ENCODE measurements around the gene PRIMA1.

PRIMA1 gene

DNA sequence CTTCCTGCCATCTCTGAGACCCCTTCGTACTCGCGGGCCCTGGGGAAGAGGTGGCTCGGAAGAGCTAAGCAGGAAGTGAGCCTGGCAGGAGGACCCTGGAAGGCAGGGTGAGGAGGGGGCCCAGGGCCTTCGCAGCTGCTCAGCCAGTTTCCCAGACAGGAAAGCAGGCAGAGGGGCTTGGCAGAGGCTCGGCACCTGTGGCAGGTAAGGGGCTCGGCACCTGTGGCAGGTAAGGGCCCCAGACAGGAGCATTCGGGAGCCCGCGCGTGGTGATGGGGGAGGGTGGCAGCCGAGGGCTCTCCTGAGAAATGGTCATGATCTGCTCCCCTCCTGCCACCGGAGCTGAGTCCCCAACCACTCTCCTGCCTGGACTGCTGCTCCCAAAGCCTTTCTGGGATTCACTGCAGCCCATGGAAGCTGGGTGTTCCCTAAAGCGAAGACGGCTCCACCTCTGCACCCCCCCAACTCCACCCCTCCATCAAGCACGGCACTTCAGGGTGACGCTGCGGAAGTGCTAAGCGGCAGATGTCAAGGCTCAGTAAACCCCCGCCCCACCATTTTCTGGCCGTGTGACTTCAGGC is 63.2 kb downstream of the PRIMA1 start:
- no peak overlapping the region for H3K4me3 ChIP-seq (ENCODE audit: low read depth, low read length)
- DNase-seq (ENCODE audit: low read depth) = no peak
- in situ Hi-C loops (cut with HindIII; ENCODE audit: low sequenced_read_pairs) = no loop called here
- TF ChIP-seq CTCF (IDR thresholded peaks at IDR 0.05; ENCODE audit: low read depth, low read length, missing control alignments) = no peak

DNA sequence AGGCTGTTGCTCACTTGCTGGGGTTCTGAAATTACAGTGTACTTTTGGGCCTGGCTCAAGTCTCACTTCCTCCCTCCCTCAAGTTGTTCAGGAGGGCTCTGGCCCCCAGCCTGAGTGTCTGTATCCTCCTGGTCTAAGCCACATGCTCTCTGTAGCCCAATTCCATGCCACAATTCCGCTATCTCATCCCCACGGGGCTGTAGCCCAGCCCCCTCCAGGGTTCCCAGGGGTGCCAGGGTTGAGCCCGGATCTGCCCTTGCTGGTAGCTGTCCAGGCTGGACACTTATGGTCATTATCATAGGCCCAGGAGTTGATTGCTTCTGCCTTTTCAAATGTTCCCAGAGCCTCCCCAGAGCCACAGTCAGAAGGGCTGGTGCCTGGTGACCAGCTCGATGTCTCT is 65.3 kb downstream of the PRIMA1 start:
- in situ Hi-C loops (cut with HindIII; ENCODE audit: low sequenced_read_pairs) = no loop called here
- H3K4me3 ChIP-seq (ENCODE audit: low read depth, low read length) = no peak overlapping the region
- DNase-seq (ENCODE audit: low read depth) = no peak
- TF ChIP-seq CTCF (IDR thresholded peaks at IDR 0.05; ENCODE audit: low read depth, low read length, missing control alignments) = no peak

- TF ChIP-seq CTCF (IDR thresholded peaks at IDR 0.05; ENCODE audit: low read depth, low read length, missing control alignments) = no peak
Observed at GRCh38 chr14:93720981-93721483, 67.3 kb downstream of the PRIMA1 start.

DNA sequence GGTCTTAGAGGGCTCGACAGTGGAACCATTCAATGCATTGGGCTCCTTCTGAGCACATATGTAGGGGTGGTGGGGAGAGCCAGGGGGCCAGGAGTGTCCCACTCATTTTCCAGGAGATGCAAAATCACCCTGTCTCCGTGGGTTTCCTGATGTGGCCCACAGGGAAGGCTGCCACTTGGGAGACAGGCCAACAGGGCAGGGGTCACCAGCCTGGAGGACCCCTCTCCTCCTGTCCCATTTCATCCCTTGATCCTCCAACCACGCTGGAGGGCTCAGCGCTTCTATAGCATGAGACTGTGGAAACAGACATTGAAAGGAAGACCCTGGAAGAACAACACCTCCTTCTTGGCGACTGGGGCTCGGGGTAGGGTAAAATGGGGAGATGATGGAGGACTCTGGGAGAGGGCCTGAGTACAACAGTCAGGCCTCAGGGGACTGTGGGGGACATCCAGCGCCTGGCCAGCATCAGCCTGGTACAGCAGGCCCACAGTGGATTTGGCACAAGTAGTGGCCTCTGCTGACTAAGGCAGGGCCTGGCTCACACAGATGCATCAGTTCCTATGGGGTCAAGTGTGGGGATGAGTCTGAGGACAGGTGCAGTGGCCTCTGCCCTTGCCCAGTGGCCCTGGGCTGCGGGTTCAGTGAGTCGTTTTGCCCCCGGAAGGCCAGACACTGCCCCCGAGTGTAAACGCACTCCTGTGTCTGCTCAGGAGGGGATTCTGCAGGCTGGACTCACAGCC is 68.0 kb downstream of the PRIMA1 start:
- in situ Hi-C loops (cut with HindIII; ENCODE audit: low sequenced_read_pairs) = no loop called here
- TF ChIP-seq CTCF (IDR thresholded peaks at IDR 0.05; ENCODE audit: low read depth, low read length, missing control alignments) = no peak
- DNase-seq (ENCODE audit: low read depth) = no peak
- H3K4me3 ChIP-seq (ENCODE audit: low read depth, low read length) = no peak overlapping the region

More at GRCh38 chr14:93720981-93721483, 67.3 kb downstream of the PRIMA1 start:
- H3K4me3 ChIP-seq (ENCODE audit: low read depth, low read length) = no peak overlapping the region
- DNase-seq (ENCODE audit: low read depth) = no peak
- in situ Hi-C loops (cut with HindIII; ENCODE audit: low sequenced_read_pairs) = no loop called here

DNA sequence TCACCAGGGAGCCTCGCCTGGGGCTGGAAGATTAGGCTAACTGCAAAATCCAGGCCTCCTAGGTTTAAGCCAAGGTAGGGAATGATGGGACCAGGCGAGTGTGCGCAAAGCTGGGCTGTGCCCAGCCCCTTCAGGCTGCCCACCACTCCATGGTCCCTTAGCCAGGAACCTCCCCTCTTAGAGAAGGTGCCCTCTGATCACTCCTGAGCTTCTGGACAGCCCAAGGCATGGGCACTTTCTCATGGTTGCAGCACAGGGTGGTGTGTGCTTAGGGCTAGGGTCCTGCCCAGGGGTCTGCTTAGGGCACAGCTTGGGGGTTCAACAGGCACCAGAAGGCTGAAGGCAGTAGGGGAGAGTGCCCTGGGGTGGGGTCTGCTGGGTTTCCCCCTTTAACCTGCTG is 69.0 kb downstream of the PRIMA1 start:
- in situ Hi-C loops (cut with HindIII; ENCODE audit: low sequenced_read_pairs) = no loop called here
- H3K4me3 ChIP-seq (ENCODE audit: low read depth, low read length) = no peak overlapping the region
- TF ChIP-seq CTCF (IDR thresholded peaks at IDR 0.05; ENCODE audit: low read depth, low read length, missing control alignments) = no peak
- no peak for DNase-seq (ENCODE audit: low read depth)

- no peak for TF ChIP-seq CTCF (IDR thresholded peaks at IDR 0.05; ENCODE audit: low read depth, low read length, missing control alignments)
- no peak for DNase-seq (ENCODE audit: low read depth)
- in situ Hi-C loops (cut with HindIII; ENCODE audit: low sequenced_read_pairs) = no loop called here
- H3K4me3 ChIP-seq (ENCODE audit: low read depth, low read length) = no peak overlapping the region
Observed at GRCh38 chr14:93717668-93718320, 70.5 kb downstream of the PRIMA1 start.

Measured in astrocyte of the cerebellum (primary cell).